ENCODE results near the gene TNKS1BP1. TPM values are rescaled to one million over a fixed set of nuclear protein-coding genes. Genes with fewer than 3 reads are reported as not detected.
A peak's percentile ranks its signal among the peaks of the same experiment; 100 is the strongest.
"Not testable (repeated sequence)": the region's sequence is repeated elsewhere in the genome, so short reads cannot be mapped to it uniquely, and the experiment has no call there.

Gene TNKS1BP1
- total RNA-seq, 2 donors from 2014 or later = 3.0 to 3.2 TPM

- H3K36me3 Mint-ChIP-seq, ATAC-seq: not testable (repeated sequence)
Observed at GRCh38 chr11:57296205-57296604, 28.5 kb downstream of the TNKS1BP1 start.

GRCh38 chr11:57294225-57295131 is 30.3 kb downstream of the TNKS1BP1 start:
- ATAC-seq (peak in 1 of 2 donors; percentile 20), DNase-seq (ENCODE audit: low spot score) (no peak)
- peaks cover 9 to 19% of the 10 kb centered on the region in 2 donors for H3K27me3 Mint-ChIP-seq
- no peak overlapping the region for H3K27ac Mint-ChIP-seq
- no peaks in the 10 kb centered on the region for H3K9me3 Mint-ChIP-seq
- no peaks in the 10 kb centered on the region for H3K36me3 Mint-ChIP-seq
- H3K4me3 Mint-ChIP-seq = no peak overlapping the region
- no peaks in the 10 kb centered on the region for H3K4me1 Mint-ChIP-seq (ENCODE audit: low read depth in 2 of 2)

More at GRCh38 chr11:57296205-57296604, 28.5 kb downstream of the TNKS1BP1 start:
- not testable (repeated sequence) for H3K9me3 Mint-ChIP-seq; H3K27ac Mint-ChIP-seq; DNase-seq (ENCODE audit: low spot score); H3K4me3 Mint-ChIP-seq; H3K27me3 Mint-ChIP-seq; H3K4me1 Mint-ChIP-seq (ENCODE audit: low read depth in 2 of 2)

- no peaks in the 10 kb centered on the region for H3K4me1 Mint-ChIP-seq (ENCODE audit: low read depth in 2 of 2)
- H3K27me3 Mint-ChIP-seq = peaks cover 18 to 19% of the 10 kb centered on the region in 2 donors
- no peak overlapping the region for H3K4me3 Mint-ChIP-seq
- no peaks in the 10 kb centered on the region for H3K9me3 Mint-ChIP-seq
- no peak for ATAC-seq
- H3K27ac Mint-ChIP-seq = no peak overlapping the region
- H3K36me3 Mint-ChIP-seq = no peaks in the 10 kb centered on the region
- DNase-seq (ENCODE audit: low spot score) = no peak
Observed at GRCh38 chr11:57290288-57290687, 34.5 kb downstream of the TNKS1BP1 start.

GRCh38 chr11:57288771-57289579 is 35.8 kb downstream of the TNKS1BP1 start:
- Mint-ChIP-seq H3K4me1 (ENCODE audit: low read depth in 2 of 2) (peaks cover 0 to 2% of the 10 kb centered on the region in 2 donors), H3K27me3 (peaks cover 19% of the 10 kb centered on the region in 2 donors), H3K27ac (no peak overlapping the region), H3K9me3 (no peaks in the 10 kb centered on the region), H3K36me3 (no peaks in the 10 kb centered on the region), H3K4me3 (no peak overlapping the region)
- ATAC-seq (no peak), DNase-seq (ENCODE audit: low spot score) (no peak)

GRCh38 chr11:57287884-57288283 is 36.9 kb downstream of the TNKS1BP1 start:
- Mint-ChIP-seq H3K27ac (no peak overlapping the region), H3K9me3 (no peaks in the 10 kb centered on the region), H3K36me3 (no peaks in the 10 kb centered on the region), H3K4me1 (ENCODE audit: low read depth in 2 of 2) (peaks cover 0 to 2% of the 10 kb centered on the region in 2 donors), H3K4me3 (no peak overlapping the region), H3K27me3 (peaks cover 19% of the 10 kb centered on the region in 2 donors)
- ATAC-seq (no peak), DNase-seq (ENCODE audit: low spot score) (no peak)

- DNase-seq (ENCODE audit: low spot score) = no peak
- Mint-ChIP-seq H3K36me3 (no peaks in the 10 kb centered on the region), H3K27me3 (peaks cover 9 to 18% of the 10 kb centered on the region in 2 donors), H3K4me3 (no peak overlapping the region), H3K4me1 (ENCODE audit: low read depth in 2 of 2) (peaks cover 0 to 2% of the 10 kb centered on the region in 2 donors), H3K27ac (no peak overlapping the region), H3K9me3 (no peaks in the 10 kb centered on the region)
- peak in 1 of 2 donors; percentile 20 for ATAC-seq
Observed at GRCh38 chr11:57283231-57283990, 41.3 kb downstream of the TNKS1BP1 start.

- H3K4me3 Mint-ChIP-seq; H3K27ac Mint-ChIP-seq; ATAC-seq; H3K4me1 Mint-ChIP-seq (ENCODE audit: low read depth in 2 of 2); H3K36me3 Mint-ChIP-seq; DNase-seq (ENCODE audit: low spot score); H3K9me3 Mint-ChIP-seq: not testable (repeated sequence)
- H3K27me3 Mint-ChIP-seq = peaks cover 20 to 23% of the 10 kb centered on the region in 2 donors
Observed at GRCh38 chr11:57281546-57281945, 43.2 kb downstream of the TNKS1BP1 start.

- H3K9me3 Mint-ChIP-seq = no peaks in the 10 kb centered on the region
- H3K27ac Mint-ChIP-seq = no peak overlapping the region
- no peaks in the 10 kb centered on the region for H3K36me3 Mint-ChIP-seq
- peaks cover 22 to 44% of the 10 kb centered on the region in 2 donors for H3K27me3 Mint-ChIP-seq
- peaks cover 4 to 5% of the 10 kb centered on the region in 2 donors for H3K4me1 Mint-ChIP-seq (ENCODE audit: low read depth in 2 of 2)
- H3K4me3 Mint-ChIP-seq = no peak overlapping the region
- ATAC-seq (no peak), DNase-seq (ENCODE audit: low spot score) (no peak)
Observed at GRCh38 chr11:57279116-57279515, 45.6 kb downstream of the TNKS1BP1 start.

GRCh38 chr11:57278721-57279095 is 46.0 kb downstream of the TNKS1BP1 start:
- Mint-ChIP-seq H3K4me1 (ENCODE audit: low read depth in 2 of 2) (peaks cover 4 to 5% of the 10 kb centered on the region in 2 donors), H3K4me3 (no peak overlapping the region), H3K36me3 (no peaks in the 10 kb centered on the region), H3K9me3 (no peaks in the 10 kb centered on the region), H3K27ac (no peak overlapping the region), H3K27me3 (peaks cover 24 to 46% of the 10 kb centered on the region in 2 donors)
- ATAC-seq (no peak), DNase-seq (ENCODE audit: low spot score) (no peak)

- peaks cover 30 to 46% of the 10 kb centered on the region in 2 donors for H3K27me3 Mint-ChIP-seq
- DNase-seq (ENCODE audit: low spot score) = no peak
- H3K9me3 Mint-ChIP-seq = peaks cover 3% of the 10 kb centered on the region
- no peaks in the 10 kb centered on the region for H3K36me3 Mint-ChIP-seq
- H3K4me1 Mint-ChIP-seq (ENCODE audit: low read depth in 2 of 2) = peaks cover 4 to 5% of the 10 kb centered on the region in 2 donors
- no peak overlapping the region for H3K4me3 Mint-ChIP-seq
- no peak for ATAC-seq
- H3K27ac Mint-ChIP-seq = no peak overlapping the region
Observed at GRCh38 chr11:57277845-57278720, 46.7 kb downstream of the TNKS1BP1 start.

- DNase-seq (ENCODE audit: low spot score) (no peak), ATAC-seq (no peak)
- Mint-ChIP-seq H3K36me3 (no peaks in the 10 kb centered on the region), H3K27ac (no peak overlapping the region), H3K9me3 (peaks cover 3% of the 10 kb centered on the region), H3K4me1 (ENCODE audit: low read depth in 2 of 2) (peaks cover 4 to 5% of the 10 kb centered on the region in 2 donors), H3K27me3 (peaks cover 30 to 46% of the 10 kb centered on the region in 2 donors), H3K4me3 (no peak overlapping the region)
Observed at GRCh38 chr11:57276971-57277675, 47.6 kb downstream of the TNKS1BP1 start.
